ENCODE measurements around the gene BGN.
A peak's percentile ranks its signal among the peaks of the same experiment; 100 is the strongest.

DNA sequence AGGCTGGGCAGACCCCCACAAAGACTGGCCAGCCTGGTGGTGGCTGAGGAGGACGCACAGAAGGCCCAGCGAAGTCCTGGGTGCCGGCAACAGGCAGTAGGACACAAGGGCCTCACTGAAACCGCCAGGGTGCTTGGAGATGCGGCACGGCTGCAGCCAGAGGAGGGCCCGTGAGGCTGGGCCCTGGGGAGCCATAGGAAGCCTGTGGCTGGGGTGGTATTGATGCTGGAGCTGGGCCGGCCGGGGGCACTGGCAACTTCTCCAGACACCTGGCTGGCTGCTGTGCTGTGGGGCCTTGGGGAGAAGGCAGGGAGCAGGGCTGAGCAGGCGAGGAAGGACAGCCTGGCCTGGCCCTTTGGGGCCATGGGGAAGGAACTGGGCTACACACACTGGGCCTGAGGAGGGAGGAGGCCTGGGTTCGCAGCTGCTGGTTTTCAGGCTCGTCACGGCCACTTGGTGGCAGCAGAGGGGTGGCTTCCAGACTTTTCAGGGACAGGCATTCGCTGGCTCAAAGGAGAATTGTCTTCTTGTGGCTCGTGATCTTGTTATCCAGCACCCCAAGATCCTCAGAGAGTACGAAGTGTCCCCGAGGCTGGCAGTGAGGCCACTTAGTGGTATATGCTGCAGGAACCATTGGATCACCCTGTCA is 59.9 kb downstream of the BGN start:
- TF ChIP-seq, protein P1, sequence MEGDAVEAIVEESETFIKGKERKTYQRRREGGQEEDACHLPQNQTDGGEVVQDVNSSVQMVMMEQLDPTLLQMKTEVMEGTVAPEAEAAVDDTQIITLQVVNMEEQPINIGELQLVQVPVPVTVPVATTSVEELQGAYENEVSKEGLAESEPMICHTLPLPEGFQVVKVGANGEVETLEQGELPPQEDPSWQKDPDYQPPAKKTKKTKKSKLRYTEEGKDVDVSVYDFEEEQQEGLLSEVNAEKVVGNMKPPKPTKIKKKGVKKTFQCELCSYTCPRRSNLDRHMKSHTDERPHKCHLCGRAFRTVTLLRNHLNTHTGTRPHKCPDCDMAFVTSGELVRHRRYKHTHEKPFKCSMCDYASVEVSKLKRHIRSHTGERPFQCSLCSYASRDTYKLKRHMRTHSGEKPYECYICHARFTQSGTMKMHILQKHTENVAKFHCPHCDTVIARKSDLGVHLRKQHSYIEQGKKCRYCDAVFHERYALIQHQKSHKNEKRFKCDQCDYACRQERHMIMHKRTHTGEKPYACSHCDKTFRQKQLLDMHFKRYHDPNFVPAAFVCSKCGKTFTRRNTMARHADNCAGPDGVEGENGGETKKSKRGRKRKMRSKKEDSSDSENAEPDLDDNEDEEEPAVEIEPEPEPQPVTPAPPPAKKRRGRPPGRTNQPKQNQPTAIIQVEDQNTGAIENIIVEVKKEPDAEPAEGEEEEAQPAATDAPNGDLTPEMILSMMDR (conservative IDR thresholded peaks at IDR 0.05; ENCODE audit: low read depth, low read length), result peak; percentile 76
- TF ChIP-seq EZH2phosphoT487 (IDR thresholded peaks at IDR 0.05; ENCODE audit: borderline replicate concordance, low read length), result no peak
